GM19193 (cell line): ENCODE data around the gene IL7R.

Experiments used
- POLR2A ChIP-seq: IDR thresholded peaks from 4 replicates; pipeline ENCODE4 v1.6.1; 2011; ENCODE audit not compliant: insufficient read depth, insufficient read length; ENCODE audit errors: extremely low read depth

Gene IL7R

DNA sequence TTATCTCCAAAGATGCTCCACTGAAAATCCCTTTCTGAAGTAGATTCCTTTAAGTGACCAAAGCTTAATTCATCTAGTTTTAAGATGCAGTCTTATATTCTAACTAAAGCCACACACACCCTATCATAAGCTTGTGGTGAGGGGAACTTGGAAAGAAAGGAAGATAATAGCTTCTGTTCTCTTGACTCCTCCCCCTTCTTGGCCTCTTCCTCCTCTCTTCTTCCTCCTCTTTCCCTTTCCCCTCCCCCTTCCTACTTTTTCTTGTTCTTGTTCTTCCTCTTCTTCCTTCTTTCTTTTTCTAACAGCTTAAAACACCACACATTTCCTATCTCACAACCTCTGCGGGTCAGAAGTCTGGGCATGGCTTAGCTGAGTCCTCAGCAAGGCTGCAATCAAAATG, 23.5 kb downstream of the IL7R start:
- TF ChIP-seq POLR2A, result no peak

DNA sequence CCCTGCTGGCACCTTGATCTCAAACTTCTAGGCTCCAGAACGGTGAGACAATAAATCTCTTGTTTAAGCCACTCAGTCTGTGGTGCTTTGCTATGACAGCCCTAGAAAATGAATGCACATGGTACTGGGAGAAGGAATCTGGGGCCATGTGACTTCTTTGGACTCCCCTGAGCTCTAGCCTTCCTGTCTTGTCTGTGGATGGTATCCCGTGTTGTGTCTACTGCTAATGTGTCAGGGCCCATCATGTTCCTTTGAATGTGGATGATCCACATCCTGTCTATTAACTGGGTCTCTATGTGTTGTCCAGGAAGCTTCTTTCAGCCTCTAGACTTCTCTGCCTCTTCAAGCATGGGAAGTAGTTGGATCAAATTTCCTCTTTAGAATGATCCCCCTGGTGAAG, 25.1 kb downstream of the IL7R start:
- no peak for TF ChIP-seq POLR2A

DNA sequence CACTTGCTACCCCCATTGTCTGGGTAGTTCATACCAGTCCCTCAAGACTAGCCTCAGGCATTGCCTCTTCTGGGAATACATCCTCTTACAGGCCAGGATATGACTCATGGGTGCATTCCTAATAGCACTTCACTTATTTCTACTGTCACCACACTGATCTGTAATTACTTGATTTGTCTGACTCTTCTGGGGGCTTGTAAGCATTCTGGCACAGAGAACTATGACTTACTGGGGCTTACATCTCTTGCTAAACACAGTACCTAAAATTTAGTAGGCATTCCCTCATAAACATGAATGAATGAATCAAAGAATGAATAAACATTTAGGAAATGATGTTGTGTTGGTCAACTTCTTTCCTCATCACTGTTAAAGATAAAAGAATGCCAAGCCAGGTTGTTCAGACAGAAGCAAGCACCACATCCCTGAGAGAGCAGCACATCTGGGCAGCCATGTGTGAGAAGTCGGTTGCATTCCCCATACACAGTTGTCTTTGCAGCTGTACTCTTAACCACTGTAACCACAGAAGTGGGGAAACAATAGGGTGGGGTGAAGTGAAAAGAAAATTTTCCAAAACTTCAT, 27.6 kb downstream of the IL7R start:
- TF ChIP-seq POLR2A, result no peak

- no peak for TF ChIP-seq POLR2A
Measured at GRCh38 chr5:35884773-35885172, 28.1 kb downstream of the IL7R start.

DNA sequence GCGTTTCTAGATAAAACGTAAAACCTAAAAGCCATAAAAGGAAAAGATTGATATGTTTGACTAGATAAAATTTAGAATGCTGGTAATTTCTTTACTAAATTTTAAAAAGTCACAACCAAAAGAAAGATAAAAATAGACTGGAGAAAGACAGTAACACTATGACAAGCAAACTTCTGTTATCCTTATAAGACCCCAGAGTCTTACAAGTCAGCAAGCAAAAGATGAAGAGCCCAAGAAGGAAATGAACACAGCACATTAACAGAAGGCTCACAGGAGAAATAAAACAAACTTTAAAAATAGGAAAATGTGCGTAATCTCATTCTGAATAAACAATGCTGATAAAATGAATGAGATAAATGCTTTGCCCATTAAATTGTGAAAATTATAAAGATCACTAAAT, 29.7 kb downstream of the IL7R start:
- no peak for TF ChIP-seq POLR2A

DNA sequence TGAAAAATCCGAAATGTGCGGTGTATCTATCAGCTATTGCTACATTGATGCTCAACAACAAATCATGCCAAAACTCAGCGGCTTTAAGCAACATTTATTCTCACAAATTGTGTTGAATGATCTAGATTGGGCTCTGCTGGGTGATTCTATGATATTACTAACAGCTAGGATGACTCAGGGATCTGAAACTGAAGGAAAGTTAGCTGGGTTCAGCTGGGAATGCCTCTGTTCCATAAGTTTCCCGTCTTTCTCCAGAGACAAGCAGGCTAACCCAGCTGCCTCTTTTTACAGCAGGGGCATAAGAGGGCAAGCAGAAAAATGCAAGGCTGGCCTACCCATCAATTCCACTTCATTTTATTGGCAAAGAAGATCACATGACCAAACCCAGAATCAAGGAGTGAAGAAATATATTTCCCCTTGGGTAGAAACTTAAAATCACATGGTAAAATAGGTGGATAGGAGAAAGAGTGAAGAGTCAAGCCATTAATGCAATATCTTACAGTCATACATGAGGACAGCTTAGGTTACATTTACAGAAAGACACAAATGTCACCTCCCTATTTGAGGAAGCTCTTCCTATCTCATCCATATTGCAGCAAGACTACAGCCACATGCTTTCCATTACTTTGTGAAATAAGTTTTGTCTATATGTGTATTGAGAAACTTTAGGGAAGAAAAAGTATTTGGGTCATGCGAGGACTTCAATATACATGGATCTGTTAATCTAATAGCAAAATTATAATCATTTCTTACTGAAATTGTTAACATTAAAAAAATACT, 30.8 kb downstream of the IL7R start:
- TF ChIP-seq POLR2A, result no peak

DNA sequence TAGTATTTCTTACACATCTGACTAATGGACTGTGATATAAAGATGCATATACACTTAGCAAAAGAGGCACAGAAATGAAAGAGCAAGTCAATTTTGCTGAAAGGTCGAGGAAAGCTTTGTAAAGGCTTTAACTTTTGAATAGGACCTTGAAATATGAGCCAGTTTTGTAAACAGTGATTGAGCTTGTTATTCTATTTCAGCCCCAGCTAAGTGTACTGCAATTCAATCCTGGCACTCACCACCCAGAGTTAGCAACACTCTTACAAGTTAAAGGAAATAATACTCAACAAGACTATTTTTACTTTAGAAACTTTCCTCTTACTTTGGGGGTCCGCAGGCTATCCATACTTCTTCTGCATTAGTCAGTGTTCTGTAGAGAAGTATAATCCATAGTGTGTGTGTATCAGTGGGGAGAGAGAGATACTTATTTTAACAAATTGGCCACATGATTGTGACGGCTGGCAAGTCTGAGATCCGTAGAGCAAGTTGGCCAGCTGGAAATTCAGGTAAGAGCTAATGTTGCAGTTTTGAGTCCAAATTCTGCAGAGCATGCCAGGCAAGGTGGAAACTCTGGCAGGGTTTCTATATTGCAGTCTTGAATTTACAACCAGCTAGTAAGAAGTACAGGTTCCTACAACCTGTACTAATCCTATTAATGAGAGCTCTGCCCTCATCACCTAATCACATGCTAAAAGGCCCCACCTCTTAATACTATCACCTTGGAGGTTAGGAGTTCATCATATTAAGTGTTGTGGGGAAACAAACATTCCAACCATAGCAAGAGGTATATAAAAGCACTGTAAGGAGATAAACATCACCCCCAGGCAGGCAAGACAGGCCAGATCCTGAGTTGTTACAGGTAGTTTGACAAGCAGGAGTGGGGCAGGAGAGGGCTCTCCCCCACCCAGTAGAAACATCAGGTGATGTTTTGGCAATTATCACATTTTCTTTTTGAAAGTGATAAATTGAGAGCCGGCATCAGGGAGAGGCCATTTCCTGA, 33.6 kb downstream of the IL7R start:
- no peak for TF ChIP-seq POLR2A

DNA sequence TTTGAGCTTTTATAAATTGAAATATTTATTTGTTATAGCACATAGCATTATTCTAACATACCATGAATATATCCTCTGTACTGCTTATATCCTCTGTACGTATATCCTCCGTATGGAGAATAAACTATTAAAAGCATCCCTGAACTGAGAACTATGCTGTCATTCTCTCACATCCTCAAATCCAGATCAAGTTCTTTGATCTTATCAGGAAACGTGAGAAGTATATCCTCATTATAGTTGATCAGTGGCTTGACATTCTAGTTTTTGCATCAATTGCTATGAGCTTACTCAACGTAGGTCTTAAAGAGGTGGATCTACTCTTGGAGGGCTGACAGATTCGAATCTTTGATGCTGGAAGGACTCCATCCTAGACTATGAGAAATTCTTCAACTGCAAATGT, 37.4 kb downstream of the IL7R start:
- TF ChIP-seq POLR2A, result no peak

GRCh38 chr5:35898952-35899660, 42.4 kb downstream of the IL7R start:
- no peak for TF ChIP-seq POLR2A

- TF ChIP-seq POLR2A, result no peak
Measured at GRCh38 chr5:35899800-35900199, 43.1 kb downstream of the IL7R start.

- no peak for TF ChIP-seq POLR2A
Measured at GRCh38 chr5:35900972-35901695, 44.4 kb downstream of the IL7R start.

DNA sequence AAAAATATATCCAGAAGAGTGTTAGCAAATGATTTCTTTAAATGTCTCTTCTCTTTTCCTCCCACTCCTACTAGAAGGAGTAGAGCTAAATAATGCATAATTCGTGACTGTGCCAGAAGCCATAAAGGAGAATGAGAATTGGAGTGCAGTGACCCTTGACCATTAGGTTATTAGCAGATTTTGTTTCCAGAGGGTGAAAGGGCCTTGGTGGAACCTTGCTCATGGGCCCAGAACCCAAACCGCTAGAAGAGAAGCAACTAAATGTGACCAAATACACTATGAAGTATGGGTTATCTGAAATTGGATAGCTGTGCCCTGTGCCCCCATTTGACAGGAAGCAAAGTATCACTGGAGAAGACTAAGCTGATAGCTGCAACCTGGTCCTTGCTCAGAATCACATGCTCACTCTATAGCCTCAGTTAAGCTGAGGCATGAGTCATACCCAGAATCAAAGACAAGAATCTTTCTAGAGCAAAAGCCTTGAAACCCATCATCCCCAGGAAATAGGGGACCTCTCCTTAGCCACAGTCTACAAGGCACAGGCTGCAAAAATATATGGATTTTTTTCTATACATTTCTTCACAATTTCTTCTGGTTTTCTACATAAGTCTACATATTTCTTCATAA, 45.5 kb downstream of the IL7R start:
- no peak for TF ChIP-seq POLR2A

- no peak for TF ChIP-seq POLR2A
Measured at GRCh38 chr5:35903631-35904203, 47.0 kb downstream of the IL7R start.
